T-helper 17 cell (primary cell): ENCODE results near the gene BTBD8. TPM values are rescaled to one million over a fixed set of nuclear protein-coding genes. Genes with fewer than 3 reads are reported as not detected.
"Not testable (repeated sequence)": the region's sequence is repeated elsewhere in the genome, so short reads cannot be mapped to it uniquely, and the experiment has no call there.

Experiments used
- ATAC-seq: fragments of 150-1000 bp; cut with Tn5 transposase; 2 replicates; pipeline ENCODE4 v1.10.0; 2021; ENCODE audit warnings: mild to moderate bottlenecking, moderate library complexity
- DNase-seq, 3 donors: peaks; one replicate each; pipeline versions ENCODE4 v3.0.0 to v3.0.0-alpha.2; 2020 to 2021
- H3K9me3 ChIP-seq: one replicate; pipeline ENCODE4 v1.7.0; 2013; ENCODE audit warnings: low read length, mild to moderate bottlenecking; ENCODE audit not compliant: control insufficient read depth, poor library complexity, severe bottlenecking
- H3K27ac Mint-ChIP-seq: one replicate; pipeline ENCODE4 v1.8.0; 2022; ENCODE audit warnings: mild to moderate bottlenecking, moderate library complexity, mixed read lengths
- H3K27me3 Mint-ChIP-seq: one replicate; pipeline ENCODE4 v1.8.0; 2022; ENCODE audit warnings: mixed read lengths
- H3K36me3 Mint-ChIP-seq: one replicate; pipeline ENCODE4 v1.8.0; 2022; ENCODE audit warnings: low read depth, mixed read lengths
- H3K4me1 Mint-ChIP-seq: one replicate; pipeline ENCODE4 v1.8.0; 2022; ENCODE audit warnings: mild to moderate bottlenecking, mixed read lengths
- H3K4me3 Mint-ChIP-seq: one replicate; pipeline ENCODE4 v1.8.0; 2022; ENCODE audit warnings: mild to moderate bottlenecking, moderate library complexity, mixed read lengths
- total RNA-seq, 4 donors: library from RNA in 2 of 4; stranded (reverse) in 2 of 4; gene quantifications; one replicate each; pipeline ENCODE4 v1.2.3 and lab custom pipeline; 2022 to 2026

The BTBD8 gene
- total RNA-seq, 2 donors from 2014 or later: 1.8 to 3.7 TPM

- H3K27me3 Mint-ChIP-seq, H3K36me3 Mint-ChIP-seq, H3K4me1 Mint-ChIP-seq, H3K4me3 Mint-ChIP-seq, ATAC-seq, H3K27ac Mint-ChIP-seq, DNase-seq, H3K9me3 ChIP-seq: not testable (repeated sequence)
These were observed 5.7 kb upstream of the BTBD8 start for GRCh38 chr1:92074446-92074845.

DNA sequence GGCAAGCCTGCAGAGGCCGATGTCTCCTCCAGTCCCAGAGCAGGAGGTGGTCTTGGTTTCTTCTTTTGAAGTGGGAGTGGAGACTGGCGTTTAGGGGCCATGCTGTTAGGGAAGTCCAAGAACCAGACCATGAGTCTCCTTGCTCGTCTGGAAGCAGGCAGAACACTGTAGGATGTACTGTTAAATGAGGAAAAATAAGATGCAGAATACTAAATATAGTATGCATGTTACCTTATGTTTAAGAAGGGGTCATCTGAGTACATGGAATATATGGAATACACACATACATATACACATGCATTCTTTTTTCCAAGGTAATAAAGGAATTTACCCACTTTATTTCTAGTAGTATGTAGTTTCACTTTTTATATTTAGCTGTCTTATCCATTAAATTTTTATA lies 4.8 kb upstream of the BTBD8 start, which contains the start of gene SETSIP:
TSS of gene SETSIP (minus strand) at position 101 of the 400 bp plus-strand sequence. CDS start at position 101, 0 bp downstream.
- Mint-ChIP-seq H3K36me3 (peaks cover 2% of the 10 kb centered on the region), H3K4me1 (peaks cover 8% of the 10 kb centered on the region), H3K27me3 (no peaks in the 10 kb centered on the region), H3K27ac (no peak within 1 kb of the TSS), H3K4me3 (no peak within 1 kb of the TSS)
- DNase-seq (no peak), ATAC-seq (no peak)
- no peaks in the 10 kb centered on the region for H3K9me3 ChIP-seq

DNA sequence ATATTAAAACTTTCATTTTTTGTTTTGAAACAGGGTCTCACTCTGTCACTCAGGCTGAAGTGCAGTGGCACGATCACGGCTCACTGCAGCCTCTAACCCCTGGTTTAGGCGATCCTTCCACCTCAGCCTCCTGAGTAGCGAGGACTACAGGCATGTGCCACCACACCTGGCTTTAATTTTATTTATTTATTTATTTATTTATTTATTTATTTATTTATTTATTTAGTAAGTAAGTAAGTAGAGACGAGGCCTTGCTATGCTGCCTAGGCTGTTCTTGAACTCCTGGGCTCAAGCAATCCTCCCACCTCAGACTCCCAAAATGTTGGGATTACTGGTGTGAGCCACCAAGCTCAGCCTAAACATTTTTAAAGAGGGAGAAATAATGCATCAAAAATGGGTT lies 3.8 kb upstream of the BTBD8 start:
- no peak for ATAC-seq
- Mint-ChIP-seq H3K27me3 (no peaks in the 10 kb centered on the region), H3K4me3 (no peak overlapping the region), H3K4me1 (peaks cover 8% of the 10 kb centered on the region), H3K27ac (no peak overlapping the region), H3K36me3 (peaks cover 2% of the 10 kb centered on the region)
- H3K9me3 ChIP-seq: no peaks in the 10 kb centered on the region
- DNase-seq: no peak

GRCh38 chr1:92078077-92078476 lies 2.1 kb upstream of the BTBD8 start:
- peaks cover 13% of the 10 kb centered on the region for H3K4me1 Mint-ChIP-seq
- H3K27ac Mint-ChIP-seq, ATAC-seq, H3K9me3 ChIP-seq, H3K27me3 Mint-ChIP-seq, H3K4me3 Mint-ChIP-seq, DNase-seq, H3K36me3 Mint-ChIP-seq: not testable (repeated sequence)

DNA sequence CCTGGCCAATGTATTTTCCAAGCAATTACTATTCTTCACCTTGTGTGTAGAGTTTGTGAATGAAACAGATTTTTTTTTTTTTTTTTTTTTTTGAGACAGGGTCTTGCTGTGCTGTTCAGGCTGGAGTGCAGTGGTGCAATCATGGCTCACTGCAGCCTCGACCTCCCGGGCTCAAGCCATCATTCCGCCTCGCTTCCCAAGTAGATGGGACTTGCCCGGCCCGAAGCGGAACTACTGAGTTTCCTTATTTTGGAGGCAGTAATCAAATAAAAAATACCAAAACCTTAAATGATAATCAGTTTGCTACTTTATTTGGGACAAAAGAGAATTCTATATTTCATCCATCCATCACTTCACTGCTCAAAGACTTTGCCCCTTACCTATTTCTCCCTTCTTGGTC lies 704 bp upstream of the BTBD8 start:
- DNase-seq (no peak), ATAC-seq (no peak)
- H3K9me3 ChIP-seq: no peaks in the 10 kb centered on the region
- Mint-ChIP-seq H3K27me3 (no peaks in the 10 kb centered on the region), H3K27ac (peak overlapping the region; percentile 94), H3K4me1 (peaks cover 15% of the 10 kb centered on the region), H3K4me3 (peak overlapping the region; percentile 96), H3K36me3 (peaks cover 5% of the 10 kb centered on the region)

DNA sequence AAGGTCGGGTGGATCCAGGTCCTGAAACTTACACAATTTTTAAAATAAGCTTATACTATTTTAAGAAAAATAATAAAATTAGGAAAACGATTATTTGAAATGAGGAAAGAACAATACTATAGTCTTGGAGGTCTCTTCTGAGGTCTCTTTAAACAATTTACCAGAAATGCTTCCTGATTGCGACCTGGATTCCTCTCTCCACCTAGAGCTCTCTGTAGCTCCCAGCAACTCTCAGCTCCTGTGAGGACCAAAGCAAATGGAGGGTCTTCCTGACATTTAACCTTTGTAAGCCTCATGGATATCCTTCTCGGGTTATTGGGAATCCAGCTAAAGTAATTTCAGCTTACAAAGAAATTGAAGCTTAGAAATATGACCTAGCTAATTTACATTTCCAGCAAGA lies 886 bp downstream of the BTBD8 start:
- no peak overlapping the region for H3K27ac Mint-ChIP-seq
- H3K27me3 Mint-ChIP-seq: no peaks in the 10 kb centered on the region
- H3K9me3 ChIP-seq: no peaks in the 10 kb centered on the region
- ATAC-seq: no peak
- peaks cover 13% of the 10 kb centered on the region for H3K4me1 Mint-ChIP-seq
- H3K4me3 Mint-ChIP-seq: peak overlapping the region; percentile 96
- DNase-seq: no peak
- peaks cover 3% of the 10 kb centered on the region for H3K36me3 Mint-ChIP-seq

DNA sequence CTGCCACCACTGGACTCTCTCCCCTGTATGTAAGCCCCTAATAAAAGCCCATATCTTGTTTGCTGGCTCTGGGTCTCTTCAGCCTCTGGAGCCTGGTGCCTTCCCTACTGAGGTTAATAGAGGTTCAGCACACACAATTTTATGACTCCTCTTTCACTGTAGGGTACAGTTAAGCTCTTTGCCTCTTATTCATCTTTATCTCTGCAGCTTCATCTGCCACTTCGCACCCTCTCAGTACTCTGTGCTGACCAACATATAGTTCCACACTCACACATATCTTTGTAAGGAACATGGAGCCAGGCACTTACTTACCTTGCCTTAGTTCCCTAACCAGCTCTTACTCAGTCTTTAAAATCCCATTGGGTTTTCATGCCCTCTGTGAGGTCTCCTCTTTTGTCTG lies 4.5 kb downstream of the BTBD8 start:
- Mint-ChIP-seq H3K27me3 (no peaks in the 10 kb centered on the region), H3K4me1 (peaks cover 13% of the 10 kb centered on the region), H3K27ac (no peak overlapping the region), H3K4me3 (no peak overlapping the region), H3K36me3 (peaks cover 3% of the 10 kb centered on the region)
- H3K9me3 ChIP-seq: no peaks in the 10 kb centered on the region
- ATAC-seq (no peak), DNase-seq (no peak)

DNA sequence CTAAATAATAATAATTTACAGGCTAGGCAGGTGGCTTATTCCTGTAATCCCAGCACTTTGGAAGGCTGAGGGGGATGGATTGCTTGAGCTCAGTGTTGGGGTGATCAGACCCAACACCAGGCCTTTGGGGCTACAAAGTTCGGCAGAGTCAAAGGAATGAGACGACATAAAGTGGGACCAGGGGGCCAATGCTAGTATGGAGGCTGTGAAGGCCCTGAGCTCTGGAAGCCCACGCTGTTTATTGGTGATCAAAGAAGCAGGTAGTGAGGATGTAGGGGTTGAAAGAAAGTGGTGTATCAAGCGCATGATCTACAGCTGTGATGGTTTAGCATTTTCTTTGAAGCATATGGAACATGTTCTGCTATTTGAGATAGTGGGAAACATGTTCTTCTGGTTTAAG lies 5.6 kb downstream of the BTBD8 start:
- Mint-ChIP-seq H3K36me3 (peaks cover 3% of the 10 kb centered on the region), H3K27ac (no peak overlapping the region), H3K4me3 (no peak overlapping the region), H3K4me1 (peaks cover 8% of the 10 kb centered on the region), H3K27me3 (no peaks in the 10 kb centered on the region)
- no peak for ATAC-seq
- DNase-seq: no peak
- H3K9me3 ChIP-seq: no peaks in the 10 kb centered on the region

DNA sequence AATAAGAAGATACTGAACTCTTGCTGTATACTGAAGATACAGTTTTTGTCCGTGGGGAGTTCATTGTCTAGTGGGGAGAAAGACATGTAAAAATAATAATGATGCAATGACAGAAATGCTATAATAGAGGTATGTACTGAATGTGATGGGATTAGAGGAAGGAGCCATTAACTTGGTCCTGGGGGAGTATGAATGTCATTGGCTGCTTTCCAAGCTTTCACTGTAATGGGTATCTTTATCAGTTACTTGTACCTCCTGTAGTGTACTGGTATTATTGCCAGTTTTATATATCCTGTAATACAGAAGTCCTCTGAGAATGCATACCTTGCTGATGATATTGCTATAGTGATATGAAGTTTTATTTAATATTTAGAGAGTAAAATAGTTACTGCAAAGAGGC lies 7.4 kb downstream of the BTBD8 start:
- no peaks in the 10 kb centered on the region for H3K36me3 Mint-ChIP-seq
- H3K4me1 Mint-ChIP-seq: peaks cover 5% of the 10 kb centered on the region
- H3K9me3 ChIP-seq: no peaks in the 10 kb centered on the region
- DNase-seq (no peak), ATAC-seq (no peak)
- H3K4me3 Mint-ChIP-seq: no peak overlapping the region
- H3K27ac Mint-ChIP-seq: no peak overlapping the region
- H3K27me3 Mint-ChIP-seq: no peaks in the 10 kb centered on the region

- Mint-ChIP-seq H3K4me1 (peaks cover 7% of the 10 kb centered on the region), H3K36me3 (peaks cover 6% of the 10 kb centered on the region), H3K27ac (no peak overlapping the region), H3K4me3 (no peak overlapping the region), H3K27me3 (no peaks in the 10 kb centered on the region)
- no peak for ATAC-seq
- H3K9me3 ChIP-seq: no peaks in the 10 kb centered on the region
- no peak for DNase-seq
These were observed 11.5 kb downstream of the BTBD8 start for GRCh38 chr1:92091625-92092024.

- no peak for ATAC-seq
- Mint-ChIP-seq H3K36me3 (peaks cover 16% of the 10 kb centered on the region), H3K27ac (no peak overlapping the region), H3K4me3 (no peak overlapping the region), H3K4me1 (peaks cover 7% of the 10 kb centered on the region), H3K27me3 (no peaks in the 10 kb centered on the region)
- no peaks in the 10 kb centered on the region for H3K9me3 ChIP-seq
- no peak for DNase-seq
These were observed 13.9 kb downstream of the BTBD8 start for GRCh38 chr1:92094090-92094489.

GRCh38 chr1:92094595-92094994 lies 14.4 kb downstream of the BTBD8 start:
- ATAC-seq (no peak), DNase-seq (no peak)
- H3K9me3 ChIP-seq: no peaks in the 10 kb centered on the region
- peaks cover 7% of the 10 kb centered on the region for H3K4me1 Mint-ChIP-seq
- no peaks in the 10 kb centered on the region for H3K27me3 Mint-ChIP-seq
- H3K36me3 Mint-ChIP-seq: peaks cover 16% of the 10 kb centered on the region
- H3K27ac Mint-ChIP-seq: no peak overlapping the region
- H3K4me3 Mint-ChIP-seq: no peak overlapping the region

- H3K9me3 ChIP-seq: no peaks in the 10 kb centered on the region
- no peak for ATAC-seq
- Mint-ChIP-seq H3K27me3 (no peaks in the 10 kb centered on the region), H3K4me1 (peaks cover 8% of the 10 kb centered on the region), H3K27ac (no peak overlapping the region), H3K36me3 (peaks cover 16% of the 10 kb centered on the region), H3K4me3 (no peak overlapping the region)
- no peak for DNase-seq
These were observed 15.7 kb downstream of the BTBD8 start for GRCh38 chr1:92095874-92096273.

DNA sequence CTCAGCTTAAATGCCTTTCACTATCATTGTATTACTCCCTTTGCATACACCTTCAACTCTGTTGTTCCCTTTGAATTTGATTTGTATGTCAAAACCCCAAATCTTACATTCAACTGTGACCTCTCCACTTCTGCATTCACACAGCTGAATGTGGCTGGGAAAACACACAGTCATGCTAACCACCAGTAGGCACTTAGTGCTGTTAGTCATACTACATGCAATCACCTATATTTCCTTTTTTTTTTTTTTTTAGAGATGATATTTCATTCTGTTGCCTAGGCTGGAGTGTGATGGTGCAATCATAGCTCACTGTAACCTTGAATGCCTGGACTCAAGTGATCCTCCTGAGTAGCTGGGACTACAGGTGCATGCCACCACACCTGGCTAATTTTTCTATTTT lies 16.2 kb downstream of the BTBD8 start:
- no peaks in the 10 kb centered on the region for H3K9me3 ChIP-seq
- Mint-ChIP-seq H3K4me1 (peaks cover 8% of the 10 kb centered on the region), H3K36me3 (peaks cover 16% of the 10 kb centered on the region), H3K27ac (no peak overlapping the region), H3K27me3 (no peaks in the 10 kb centered on the region), H3K4me3 (no peak overlapping the region)
- DNase-seq (no peak), ATAC-seq (peak; percentile 30)
